Esophagus squamous epithelium (tissue), 5 donors: ENCODE data around the gene SAE1. TPM values are rescaled to one million over a fixed set of nuclear protein-coding genes. Genes with fewer than 3 reads are reported as not detected.

Experiments
- DNase-seq: peaks from one replicate; lab custom pipeline; 2025; lab: John Stamatoyannopoulos, UW
- H3K27ac ChIP-seq, 4 donors: fragments of 200-600 bp; sonication (generic); one replicate each; pipeline ENCODE4 v1.5.1; 2016 to 2019; ENCODE audit warnings: mild to moderate bottlenecking in 1 of 4
- H3K27me3 ChIP-seq, 4 donors: fragments of 200-600 bp; sonication (generic); 1 replicate in 3 of 4; 2 replicates in 1 of 4; pipeline versions ENCODE4 v1.5.1 to v1.6.0; 2017 to 2021; ENCODE audit warnings: antibody characterized with exemption in 1 of 4
- H3K36me3 ChIP-seq, 3 donors: fragments of 200-600 bp; sonication (generic); one replicate each; pipeline ENCODE4 v1.5.1; 2016 to 2019
- H3K4me1 ChIP-seq, 3 donors: fragments of 200-600 bp; sonication (generic); one replicate each; pipeline ENCODE4 v1.5.1; 2017 to 2019
- H3K4me3 ChIP-seq, 4 donors: fragments of 200-600 bp; sonication (generic); 1 replicate in 3 of 4; 2 replicates in 1 of 4; pipeline ENCODE4 v1.5.1; 2016 to 2019; ENCODE audit warnings: mild to moderate bottlenecking in 2 of 4, moderate library complexity in 1 of 4
- H3K9me3 ChIP-seq, 3 donors: fragments of 200-600 bp; sonication (generic); one replicate each; pipeline ENCODE4 v1.5.1; 2016 to 2019
- CTCF ChIP-seq, 6 experiments: fragments of 450-650 bp in 4 of 6; fragments of 200-600 bp in 2 of 6; sonication (generic) in 2 of 6; IDR thresholded peaks; one replicate each; pipeline ENCODE4 v1.5.1; 2016 to 2019; ENCODE audit warnings: antibody characterized with exemption in 6 of 6, mild to moderate bottlenecking in 4 of 6, moderate library complexity in 4 of 6
- POLR2A ChIP-seq, 4 donors: fragments of 450-650 bp; IDR thresholded peaks; one replicate each; pipeline ENCODE4 v1.6.1; 2017; ENCODE audit warnings: antibody characterized with exemption in 4 of 4, mild to moderate bottlenecking in 4 of 4, moderate library complexity in 3 of 4
- WGBS, 2 donors: methylation state at CpG; one replicate each; pipeline ENCODE4 v1.1.5; 2018; 5-methylcytosine and 5-hydroxymethylcytosine counted together
- intact Hi-C: fragments of 100-400 bp; cut with DNase I; formaldehyde crosslinking; loops from one replicate; pipeline ENCODE4 v1.15.0; 2022
- total RNA-seq, 4 donors: library from RNA; depleted of rRNA; stranded (reverse); fragments of >200 nt; gene quantifications; one replicate each; pipeline ENCODE4 v1.1.0, GENCODE V29; 2016
- donor health status: DM: yes; HTN: yes; CAD: no.

Gene SAE1
- total RNA-seq, 4 donors from 2014 or later: 31.8 to 73.5 (median 62.1) TPM

DNA sequence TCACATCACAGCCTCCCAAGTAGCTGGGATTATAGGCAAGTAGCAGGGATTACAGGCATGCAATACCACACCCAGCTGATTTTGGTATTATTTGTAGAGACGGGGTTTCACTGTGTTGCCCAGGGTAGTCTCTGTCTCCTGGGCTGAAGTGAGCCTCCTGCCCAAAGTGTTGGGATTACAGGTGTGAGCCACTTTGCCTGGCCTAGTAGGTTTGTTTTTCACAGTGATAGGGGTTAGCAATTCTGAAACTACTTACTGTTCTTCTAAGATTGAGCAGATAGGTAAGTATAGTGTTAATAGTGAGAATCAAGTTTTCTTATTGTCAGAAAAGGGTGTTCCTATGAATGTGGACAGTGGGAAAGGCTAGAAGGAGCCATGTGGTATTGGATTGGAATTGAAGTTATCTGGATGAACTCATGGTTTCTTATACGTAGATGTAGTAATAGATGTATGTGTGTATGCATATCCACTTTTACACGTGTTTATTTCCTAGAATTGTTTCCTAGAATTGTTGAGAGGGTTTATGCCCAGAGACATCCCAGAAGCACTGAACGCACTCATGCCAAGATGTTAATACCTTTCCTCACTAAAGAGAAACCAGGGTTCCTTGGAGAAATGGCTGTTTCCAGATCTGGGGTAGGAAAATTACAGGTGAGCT, 49.1 kb downstream of the SAE1 start:
- Histone ChIP-seq H3K27ac (no peak overlapping the region), H3K4me1 (peaks cover 0 to 46% (median 18%) of the 10 kb centered on the region in 3 donors), H3K27me3 (no peaks in the 10 kb centered on the region), H3K36me3 (peaks cover 0 to 60% (median 0%) of the 10 kb centered on the region in 3 donors), H3K9me3 (no peaks in the 10 kb centered on the region), H3K4me3 (no peak overlapping the region)
- DNase-seq: no peak
- WGBS, 2 donors: 75 to 81% methylated on average over 3 to 4 of the region's 4 CpGs
- intact Hi-C loops: no loop called here
- TF ChIP-seq POLR2A (IDR thresholded peaks at IDR 0.05) (no peak), CTCF (IDR thresholded peaks at IDR 0.05) (no peak)

DNA sequence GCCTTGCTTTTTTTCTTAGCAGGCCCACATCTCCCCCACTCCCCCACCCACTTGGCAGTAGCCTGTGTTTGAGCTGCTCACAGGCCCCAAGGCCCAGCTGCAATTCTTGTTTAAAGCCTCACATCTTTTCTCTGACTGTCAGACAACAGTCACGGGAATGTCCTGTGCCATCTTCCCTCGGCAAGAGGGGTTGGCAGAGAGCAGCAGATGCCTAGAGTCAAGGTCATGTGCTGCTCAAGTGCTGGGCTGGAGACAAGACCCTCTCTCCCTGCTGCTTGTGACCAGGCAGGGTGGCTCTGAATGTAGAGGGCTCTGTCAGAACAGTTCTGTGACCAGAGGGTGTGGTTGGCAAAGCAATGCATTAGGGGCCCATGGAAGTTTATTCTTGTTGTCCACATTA, 53.0 kb downstream of the SAE1 start:
- DNase-seq: no peak
- intact Hi-C loops: no loop called here
- TF ChIP-seq POLR2A (IDR thresholded peaks at IDR 0.05): no peak
- no peak for TF ChIP-seq CTCF (IDR thresholded peaks at IDR 0.05)
- 20 to 39% methylated on average over 1 to 2 of the region's 2 CpGs for WGBS, 2 donors
- peak overlapping the region in 3 of 4 donors; percentile 50 to 75 (median 58) for H3K27ac ChIP-seq
- no peak overlapping the region for H3K4me3 ChIP-seq
- no peaks in the 10 kb centered on the region for H3K9me3 ChIP-seq
- H3K36me3 ChIP-seq: peaks cover 0 to 43% (median 0%) of the 10 kb centered on the region in 3 donors
- peaks cover 0 to 46% (median 0%) of the 10 kb centered on the region in 3 donors for H3K4me1 ChIP-seq
- no peaks in the 10 kb centered on the region for H3K27me3 ChIP-seq

- H3K36me3 ChIP-seq: peaks cover 0 to 21% (median 0%) of the 10 kb centered on the region in 3 donors
- WGBS, 2 donors: 78 to 79% methylated on average over 17 of the region's 17 CpGs
- no peaks in the 10 kb centered on the region for H3K27me3 ChIP-seq
- TF ChIP-seq POLR2A (IDR thresholded peaks at IDR 0.05) (no peak), CTCF (IDR thresholded peaks at IDR 0.05) (no peak)
- H3K9me3 ChIP-seq: no peaks in the 10 kb centered on the region
- H3K4me3 ChIP-seq: no peak overlapping the region
- DNase-seq: no peak
- peaks cover 8 to 74% (median 16%) of the 10 kb centered on the region in 3 donors for H3K4me1 ChIP-seq
- H3K27ac ChIP-seq: peak overlapping the region in 2 of 4 donors; percentile 11 to 25
- intact Hi-C loops: no loop called here
Measured at GRCh38 chr19:47186446-47187334, 56.1 kb downstream of the SAE1 start.

- Histone ChIP-seq H3K9me3 (no peaks in the 10 kb centered on the region), H3K4me3 (no peak overlapping the region), H3K4me1 (peaks cover 8 to 68% (median 16%) of the 10 kb centered on the region in 3 donors), H3K27me3 (no peaks in the 10 kb centered on the region), H3K27ac (no peak overlapping the region), H3K36me3 (peaks cover 0 to 15% (median 0%) of the 10 kb centered on the region in 3 donors)
- TF ChIP-seq POLR2A (IDR thresholded peaks at IDR 0.05) (no peak), CTCF (IDR thresholded peaks at IDR 0.05) (no peak)
- no peak for DNase-seq
- intact Hi-C loops: no loop called here
- 64 to 88% methylated on average over 2 of the region's 2 CpGs for WGBS, 2 donors
Measured at GRCh38 chr19:47187335-47187655, 56.7 kb downstream of the SAE1 start.

GRCh38 chr19:47187797-47188196, 57.2 kb downstream of the SAE1 start:
- Histone ChIP-seq H3K4me1 (peaks cover 8 to 64% (median 16%) of the 10 kb centered on the region in 3 donors), H3K27ac (no peak overlapping the region), H3K27me3 (no peaks in the 10 kb centered on the region), H3K9me3 (no peaks in the 10 kb centered on the region), H3K36me3 (peaks cover 0 to 10% (median 0%) of the 10 kb centered on the region in 3 donors), H3K4me3 (no peak overlapping the region)
- 76 to 78% methylated on average over 4 of the region's 6 CpGs for WGBS, 2 donors
- TF ChIP-seq POLR2A (IDR thresholded peaks at IDR 0.05) (no peak), CTCF (IDR thresholded peaks at IDR 0.05) (no peak)
- DNase-seq: no peak
- intact Hi-C loops: no loop called here
